ENCODE results near the gene TRDN.

TRDN gene

DNA sequence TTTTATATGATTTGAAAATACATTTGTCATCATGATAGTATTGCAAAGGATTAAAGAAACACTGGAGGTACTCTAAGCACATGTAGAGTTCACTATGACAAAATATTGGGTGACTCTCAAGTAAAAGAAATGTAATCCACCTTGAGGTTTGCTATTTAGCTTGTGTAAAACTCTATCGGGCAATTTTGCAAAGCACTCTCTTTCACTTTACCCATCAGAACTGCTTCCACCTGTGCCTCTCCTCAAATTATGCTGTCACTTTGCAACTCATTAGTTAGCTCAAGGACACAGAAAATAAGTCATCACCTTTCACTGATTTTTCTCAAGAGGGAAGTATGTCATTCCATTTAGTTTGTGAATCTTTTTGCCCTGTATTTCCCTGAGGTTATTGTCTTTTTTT, 14.0 kb downstream of the TRDN start:
- H3K4me1 ChIP-seq (ENCODE audit: control insufficient read depth, insufficient read depth, low read length): no peaks in the 10 kb centered on the region
- no peak overlapping the region for H3K4me3 ChIP-seq (ENCODE audit: low read length)
- H3K36me3 ChIP-seq (ENCODE audit: control insufficient read depth, insufficient read depth, low read length): no peaks in the 10 kb centered on the region
- H3K27ac ChIP-seq (ENCODE audit: low read depth, low read length): no peak overlapping the region
- no peak overlapping the region for H3K9ac ChIP-seq (ENCODE audit: low read length)
- H3K27me3 ChIP-seq (ENCODE audit: control insufficient read depth, insufficient read depth, low read length): no peaks in the 10 kb centered on the region

DNA sequence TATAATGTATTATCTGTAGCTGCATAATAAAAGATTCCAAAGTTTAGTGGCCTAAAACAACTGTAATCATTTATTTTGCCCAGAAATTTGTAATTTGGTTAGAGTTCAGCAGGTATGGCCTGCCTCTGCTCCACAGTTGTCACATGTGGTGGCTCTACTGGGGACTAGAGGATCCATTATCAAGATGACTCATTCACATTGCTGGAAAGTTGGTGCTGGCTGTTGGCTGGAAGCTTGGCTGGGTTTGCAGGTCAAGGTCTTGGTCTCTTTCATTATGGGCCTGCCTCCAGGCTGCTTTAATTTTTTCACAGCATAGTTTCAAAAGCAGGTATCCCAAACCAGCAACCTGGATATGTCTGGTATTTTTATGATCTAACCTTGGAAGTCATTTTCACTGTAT, 17.6 kb downstream of the TRDN start:
- Histone ChIP-seq H3K4me3 (ENCODE audit: low read length) (no peak overlapping the region), H3K27me3 (ENCODE audit: control insufficient read depth, insufficient read depth, low read length) (no peaks in the 10 kb centered on the region), H3K27ac (ENCODE audit: low read depth, low read length) (no peak overlapping the region), H3K4me1 (ENCODE audit: control insufficient read depth, insufficient read depth, low read length) (no peaks in the 10 kb centered on the region), H3K9ac (ENCODE audit: low read length) (no peak overlapping the region), H3K36me3 (ENCODE audit: control insufficient read depth, insufficient read depth, low read length) (no peaks in the 10 kb centered on the region)

DNA sequence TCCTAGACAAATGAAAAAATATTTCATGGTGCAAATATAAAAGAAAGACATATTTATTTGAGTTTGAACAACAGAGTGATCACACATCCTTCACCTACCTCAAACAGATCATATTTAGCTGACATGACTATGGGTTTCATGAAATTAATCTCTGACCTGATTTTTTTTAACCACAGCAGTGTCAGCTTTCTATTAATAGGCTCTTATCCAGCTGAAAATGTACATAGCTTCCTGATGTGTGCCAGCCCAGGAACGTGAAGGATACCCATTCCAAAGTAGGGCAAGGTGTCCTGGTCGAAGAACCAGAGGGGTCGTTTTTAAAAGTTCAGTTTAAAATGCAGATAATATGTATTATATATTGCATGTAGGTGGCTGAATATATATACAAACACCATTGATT, 19.8 kb downstream of the TRDN start:
- H3K4me3 ChIP-seq (ENCODE audit: low read length): no peak overlapping the region
- H3K27me3 ChIP-seq (ENCODE audit: control insufficient read depth, insufficient read depth, low read length): no peaks in the 10 kb centered on the region
- H3K36me3 ChIP-seq (ENCODE audit: control insufficient read depth, insufficient read depth, low read length): no peaks in the 10 kb centered on the region
- no peak overlapping the region for H3K27ac ChIP-seq (ENCODE audit: low read depth, low read length)
- no peak overlapping the region for H3K9ac ChIP-seq (ENCODE audit: low read length)
- no peaks in the 10 kb centered on the region for H3K4me1 ChIP-seq (ENCODE audit: control insufficient read depth, insufficient read depth, low read length)

DNA sequence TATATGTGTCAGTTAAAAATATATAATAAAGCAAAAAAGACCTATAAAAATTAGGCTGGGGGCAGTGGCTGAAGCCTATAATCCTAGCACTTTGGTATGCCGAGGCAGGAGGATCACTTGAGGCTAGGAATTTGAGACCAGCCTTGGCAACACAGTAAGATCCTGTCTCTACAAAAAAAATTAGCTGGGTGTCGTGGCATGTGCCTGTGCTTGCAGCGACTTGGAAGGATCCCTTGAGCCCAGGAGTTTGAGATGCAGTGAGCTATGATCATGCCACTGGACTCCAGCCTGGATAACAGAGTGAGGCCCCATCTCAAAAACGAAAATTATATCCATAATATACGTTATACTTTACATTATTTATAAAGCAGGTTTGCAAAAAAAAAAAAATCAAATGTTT, 20.7 kb downstream of the TRDN start:
- H3K36me3 ChIP-seq (ENCODE audit: control insufficient read depth, insufficient read depth, low read length): no peaks in the 10 kb centered on the region
- no peaks in the 10 kb centered on the region for H3K27me3 ChIP-seq (ENCODE audit: control insufficient read depth, insufficient read depth, low read length)
- H3K4me1 ChIP-seq (ENCODE audit: control insufficient read depth, insufficient read depth, low read length): no peaks in the 10 kb centered on the region
- no peak overlapping the region for H3K27ac ChIP-seq (ENCODE audit: low read depth, low read length)
- H3K4me3 ChIP-seq (ENCODE audit: low read length): no peak overlapping the region
- no peak overlapping the region for H3K9ac ChIP-seq (ENCODE audit: low read length)

DNA sequence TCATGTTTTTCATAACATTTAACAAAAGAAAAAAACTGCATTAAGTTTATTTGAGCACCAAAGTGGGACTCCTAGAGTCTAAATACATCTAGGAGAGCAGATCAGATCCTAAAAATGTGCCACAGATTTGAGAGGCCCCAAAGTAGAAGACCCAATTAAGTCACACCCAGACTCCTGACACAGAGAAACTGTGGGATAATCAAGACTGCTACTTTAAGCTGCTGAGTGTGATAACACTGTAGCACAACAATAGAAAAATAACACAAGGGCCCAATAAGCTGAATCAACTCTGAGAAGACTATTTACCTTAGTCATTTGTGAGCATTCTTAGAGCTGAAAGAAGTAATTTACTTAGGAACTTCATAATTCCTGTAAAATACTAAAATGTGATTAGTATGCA, 26.0 kb downstream of the TRDN start:
- Histone ChIP-seq H3K27me3 (ENCODE audit: control insufficient read depth, insufficient read depth, low read length) (no peaks in the 10 kb centered on the region), H3K9ac (ENCODE audit: low read length) (no peak overlapping the region), H3K4me3 (ENCODE audit: low read length) (no peak overlapping the region), H3K36me3 (ENCODE audit: control insufficient read depth, insufficient read depth, low read length) (no peaks in the 10 kb centered on the region), H3K27ac (ENCODE audit: low read depth, low read length) (no peak overlapping the region), H3K4me1 (ENCODE audit: control insufficient read depth, insufficient read depth, low read length) (no peaks in the 10 kb centered on the region)

DNA sequence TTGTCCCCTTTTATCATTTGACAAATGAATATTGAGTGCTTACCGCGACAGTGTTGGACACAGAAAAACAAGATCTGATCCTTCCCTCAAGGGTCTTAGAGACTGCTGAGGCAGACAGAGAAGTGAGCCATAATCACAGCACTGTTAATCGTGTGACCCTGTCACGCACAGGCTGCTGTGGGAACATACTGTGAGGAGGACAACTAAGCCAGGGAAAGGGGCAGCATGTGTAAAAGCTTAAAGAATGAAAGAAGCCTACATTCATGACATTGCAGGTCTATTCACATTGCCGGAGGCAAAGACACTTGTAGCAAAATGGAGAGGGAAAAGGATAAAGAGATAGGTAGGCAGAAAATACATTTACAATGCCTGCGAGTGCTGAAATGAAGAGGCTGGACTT, 32.7 kb downstream of the TRDN start:
- no peak overlapping the region for H3K4me3 ChIP-seq (ENCODE audit: low read length)

DNA sequence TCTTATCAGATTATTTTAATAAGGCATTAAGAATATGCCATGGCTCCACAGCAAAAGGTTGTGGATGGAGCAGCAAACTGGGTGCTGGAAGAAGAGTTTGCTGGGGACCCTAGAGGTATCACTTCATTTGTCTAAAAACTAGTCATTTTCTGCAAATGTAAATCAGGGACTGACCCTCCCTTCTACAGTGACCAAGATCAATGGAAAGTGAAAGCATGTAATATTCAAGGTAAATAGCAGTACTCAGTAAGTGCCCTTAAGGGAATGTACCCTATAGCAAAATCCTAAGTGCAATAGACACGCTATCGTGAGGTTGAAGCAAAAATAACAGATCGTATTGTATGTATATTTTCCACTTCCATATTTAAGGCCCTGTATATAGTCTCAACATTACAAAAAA, 38.7 kb downstream of the TRDN start:
- Histone ChIP-seq H3K27me3 (ENCODE audit: control insufficient read depth, insufficient read depth, low read length) (no peaks in the 10 kb centered on the region), H3K27ac (ENCODE audit: low read depth, low read length) (no peak overlapping the region), H3K4me3 (ENCODE audit: low read length) (no peak overlapping the region), H3K9ac (ENCODE audit: low read length) (no peak overlapping the region), H3K36me3 (ENCODE audit: control insufficient read depth, insufficient read depth, low read length) (no peaks in the 10 kb centered on the region), H3K4me1 (ENCODE audit: control insufficient read depth, insufficient read depth, low read length) (no peaks in the 10 kb centered on the region)

More for the DNA sequence above, 32.7 kb downstream of the TRDN start:
- Histone ChIP-seq H3K4me1 (ENCODE audit: control insufficient read depth, insufficient read depth, low read length) (no peaks in the 10 kb centered on the region), H3K27ac (ENCODE audit: low read depth, low read length) (no peak overlapping the region), H3K27me3 (ENCODE audit: control insufficient read depth, insufficient read depth, low read length) (no peaks in the 10 kb centered on the region), H3K36me3 (ENCODE audit: control insufficient read depth, insufficient read depth, low read length) (no peaks in the 10 kb centered on the region), H3K9ac (ENCODE audit: low read length) (no peak overlapping the region)

DNA sequence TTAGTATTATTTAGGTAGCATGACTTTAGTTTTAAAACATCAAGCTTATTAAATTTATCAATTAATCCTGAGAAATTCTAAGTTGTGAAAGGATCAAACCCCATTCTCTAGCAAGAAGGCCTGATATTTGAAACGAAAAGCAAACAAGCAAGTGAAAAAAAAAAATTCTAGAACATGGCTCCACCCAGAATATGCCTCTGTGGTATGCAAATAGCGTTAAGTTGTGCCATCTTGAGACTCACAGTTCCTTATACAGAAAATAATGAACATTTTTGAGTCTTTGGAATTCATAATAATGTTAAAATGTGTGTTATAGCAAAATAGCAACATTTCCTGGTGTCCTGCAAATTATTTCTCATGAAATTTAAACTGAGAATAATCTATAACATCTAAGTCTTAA, 42.0 kb downstream of the TRDN start:
- Histone ChIP-seq H3K27ac (ENCODE audit: low read depth, low read length) (no peak overlapping the region), H3K4me1 (ENCODE audit: control insufficient read depth, insufficient read depth, low read length) (no peaks in the 10 kb centered on the region), H3K4me3 (ENCODE audit: low read length) (no peak overlapping the region), H3K27me3 (ENCODE audit: control insufficient read depth, insufficient read depth, low read length) (no peaks in the 10 kb centered on the region), H3K36me3 (ENCODE audit: control insufficient read depth, insufficient read depth, low read length) (no peaks in the 10 kb centered on the region), H3K9ac (ENCODE audit: low read length) (no peak overlapping the region)

DNA sequence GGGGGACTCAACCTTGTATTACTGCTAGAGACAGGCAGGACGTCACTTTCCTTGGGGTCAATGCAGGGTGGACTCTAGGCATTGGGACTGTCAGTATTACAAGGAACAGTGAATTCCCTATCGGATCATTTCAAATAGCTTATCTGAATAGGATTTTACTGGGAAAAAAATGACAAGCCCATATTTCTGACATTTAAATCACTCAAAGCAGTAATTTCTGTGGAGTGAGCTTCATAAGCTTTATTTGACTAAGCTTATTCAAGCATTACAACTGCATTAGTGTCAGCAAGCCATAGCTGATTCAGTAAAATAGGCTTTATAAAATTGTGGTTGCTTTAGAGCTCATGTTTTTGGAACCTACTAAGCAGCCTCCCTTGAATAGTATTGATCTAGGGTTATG, 44.3 kb downstream of the TRDN start:
- Histone ChIP-seq H3K4me1 (ENCODE audit: control insufficient read depth, insufficient read depth, low read length) (no peaks in the 10 kb centered on the region), H3K27me3 (ENCODE audit: control insufficient read depth, insufficient read depth, low read length) (no peaks in the 10 kb centered on the region), H3K27ac (ENCODE audit: low read depth, low read length) (no peak overlapping the region), H3K4me3 (ENCODE audit: low read length) (no peak overlapping the region), H3K36me3 (ENCODE audit: control insufficient read depth, insufficient read depth, low read length) (no peaks in the 10 kb centered on the region), H3K9ac (ENCODE audit: low read length) (no peak overlapping the region)

DNA sequence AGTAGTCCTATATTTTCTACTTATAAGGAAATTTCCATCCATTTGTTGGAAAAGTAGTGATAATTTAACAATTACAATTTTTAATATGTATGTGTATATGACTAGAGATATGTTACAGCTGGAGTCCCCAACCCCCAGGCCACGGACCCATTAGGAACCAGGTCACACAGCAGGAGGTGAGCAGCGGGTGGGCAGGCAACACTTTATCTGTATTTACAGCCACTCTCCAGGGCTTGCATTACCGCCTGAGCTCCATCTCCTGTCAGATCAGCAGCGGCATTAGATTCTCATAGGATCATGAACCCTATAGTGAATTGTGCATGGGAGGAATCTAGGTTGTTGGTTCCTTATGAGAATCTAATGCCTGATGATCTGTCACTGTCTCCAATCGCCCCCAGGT, 46.8 kb downstream of the TRDN start:
- Histone ChIP-seq H3K9ac (ENCODE audit: low read length) (no peak overlapping the region), H3K27ac (ENCODE audit: low read depth, low read length) (no peak overlapping the region), H3K4me3 (ENCODE audit: low read length) (no peak overlapping the region), H3K27me3 (ENCODE audit: control insufficient read depth, insufficient read depth, low read length) (no peaks in the 10 kb centered on the region), H3K36me3 (ENCODE audit: control insufficient read depth, insufficient read depth, low read length) (no peaks in the 10 kb centered on the region), H3K4me1 (ENCODE audit: control insufficient read depth, insufficient read depth, low read length) (no peaks in the 10 kb centered on the region)

DNA sequence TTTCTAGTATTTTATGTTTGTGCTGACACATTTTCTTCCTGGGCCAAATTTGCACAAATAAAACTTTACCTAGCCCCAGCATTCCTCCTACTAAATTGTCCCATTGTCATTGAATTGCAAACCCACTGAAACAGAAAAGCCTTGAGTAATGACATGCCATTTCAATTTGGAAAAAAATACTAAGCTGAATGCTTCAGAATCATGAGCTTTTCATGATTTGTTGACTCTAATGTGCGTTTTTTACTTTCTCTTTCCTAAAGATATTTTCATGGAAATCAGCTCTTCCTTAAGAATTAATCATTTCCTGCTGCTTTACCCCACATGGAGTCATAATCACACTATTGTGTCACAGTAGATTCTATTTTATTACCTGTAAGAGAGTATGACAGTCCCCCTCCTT, 47.4 kb downstream of the TRDN start:
- Histone ChIP-seq H3K4me1 (ENCODE audit: control insufficient read depth, insufficient read depth, low read length) (no peaks in the 10 kb centered on the region), H3K27ac (ENCODE audit: low read depth, low read length) (no peak overlapping the region), H3K27me3 (ENCODE audit: control insufficient read depth, insufficient read depth, low read length) (no peaks in the 10 kb centered on the region), H3K36me3 (ENCODE audit: control insufficient read depth, insufficient read depth, low read length) (no peaks in the 10 kb centered on the region), H3K4me3 (ENCODE audit: low read length) (no peak overlapping the region), H3K9ac (ENCODE audit: low read length) (no peak overlapping the region)

DNA sequence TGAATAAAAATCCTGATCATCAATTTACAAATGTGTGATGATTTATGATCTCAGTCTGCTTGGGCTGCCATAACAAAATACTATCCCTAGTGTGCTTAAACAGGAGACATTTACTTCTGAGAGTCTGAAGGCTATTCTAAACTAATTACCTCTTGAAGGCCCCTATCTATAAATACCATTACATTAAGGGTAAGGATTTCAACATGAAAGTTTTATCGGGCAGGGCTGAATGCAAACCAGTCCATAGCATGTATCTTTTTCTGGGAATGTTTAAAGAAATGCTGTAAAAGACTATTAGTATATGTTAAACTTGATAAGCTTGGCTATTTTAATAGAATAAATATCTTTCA, 48.2 kb downstream of the TRDN start:
- H3K4me1 ChIP-seq (ENCODE audit: control insufficient read depth, insufficient read depth, low read length): no peaks in the 10 kb centered on the region
- H3K27ac ChIP-seq (ENCODE audit: low read depth, low read length): no peak overlapping the region
- H3K9ac ChIP-seq (ENCODE audit: low read length): no peak overlapping the region
- H3K27me3 ChIP-seq (ENCODE audit: control insufficient read depth, insufficient read depth, low read length): no peaks in the 10 kb centered on the region
- H3K4me3 ChIP-seq (ENCODE audit: low read length): no peak overlapping the region
- no peaks in the 10 kb centered on the region for H3K36me3 ChIP-seq (ENCODE audit: control insufficient read depth, insufficient read depth, low read length)

DNA sequence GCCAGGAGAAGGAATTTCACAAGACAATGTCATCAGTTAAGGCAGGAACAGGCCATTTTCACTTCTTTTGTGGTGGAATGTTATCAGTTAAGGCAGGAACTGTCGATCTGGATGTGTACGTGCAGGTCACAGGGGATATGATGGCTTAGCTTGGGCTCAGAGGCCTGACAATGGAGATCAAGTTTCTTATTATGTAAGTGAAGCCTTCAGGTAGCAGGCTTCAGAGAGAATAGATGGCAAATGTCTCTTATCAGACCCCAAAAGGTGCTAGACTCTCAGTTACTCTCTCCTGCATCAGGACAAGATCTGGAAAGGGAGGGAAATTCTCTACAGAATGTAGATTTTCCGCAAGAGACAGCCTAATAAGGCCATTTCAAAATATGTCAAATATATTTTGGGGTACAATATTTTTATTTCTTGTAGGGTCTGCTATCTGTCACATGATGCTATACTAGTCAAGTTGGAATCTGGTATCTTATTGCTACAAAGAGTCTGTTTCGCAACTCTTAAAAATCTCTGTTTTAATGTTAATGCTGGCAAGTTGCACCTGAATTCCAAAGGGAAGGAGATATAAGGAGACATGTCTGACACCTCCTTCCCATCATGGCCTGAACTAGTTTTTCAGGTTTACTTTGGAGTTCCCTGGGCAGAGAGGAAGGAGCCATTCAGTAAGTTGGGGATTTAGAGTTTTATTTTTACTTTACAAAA, 48.8 kb downstream of the TRDN start:
- Histone ChIP-seq H3K4me1 (ENCODE audit: control insufficient read depth, insufficient read depth, low read length) (no peaks in the 10 kb centered on the region), H3K27ac (ENCODE audit: low read depth, low read length) (no peak overlapping the region), H3K9ac (ENCODE audit: low read length) (no peak overlapping the region), H3K27me3 (ENCODE audit: control insufficient read depth, insufficient read depth, low read length) (no peaks in the 10 kb centered on the region), H3K4me3 (ENCODE audit: low read length) (no peak overlapping the region), H3K36me3 (ENCODE audit: control insufficient read depth, insufficient read depth, low read length) (no peaks in the 10 kb centered on the region)
